IPS-18a (cell line): Measurements from ENCODE around the gene HNRNPLL.

Source experiments
- H3K27ac ChIP-seq: one replicate; pipeline ENCODE4 v1.5.1; 2013; ENCODE audit warnings: low read length
- H3K27me3 ChIP-seq: one replicate; pipeline ENCODE4 v1.6.1; 2013; ENCODE audit warnings: mild to moderate bottlenecking, low read length; ENCODE audit not compliant: control insufficient read depth, insufficient read depth
- H3K36me3 ChIP-seq: one replicate; pipeline ENCODE4 v1.6.1; 2013; ENCODE audit warnings: low read depth, low read length; ENCODE audit not compliant: control insufficient read depth
- H3K4me1 ChIP-seq: one replicate; pipeline ENCODE4 v1.6.1; 2013; ENCODE audit warnings: low read depth, low read length; ENCODE audit not compliant: control insufficient read depth
- H3K4me3 ChIP-seq: one replicate; pipeline ENCODE4 v1.5.1; 2013; ENCODE audit warnings: low read length
- H3K9ac ChIP-seq: one replicate; pipeline ENCODE4 v1.6.1; 2013; ENCODE audit warnings: mild to moderate bottlenecking, low read length, moderate library complexity
- H3K9me3 ChIP-seq: one replicate; pipeline ENCODE4 v1.6.1; 2013; ENCODE audit warnings: low read depth, low read length; ENCODE audit not compliant: control insufficient read depth

HNRNPLL gene

DNA sequence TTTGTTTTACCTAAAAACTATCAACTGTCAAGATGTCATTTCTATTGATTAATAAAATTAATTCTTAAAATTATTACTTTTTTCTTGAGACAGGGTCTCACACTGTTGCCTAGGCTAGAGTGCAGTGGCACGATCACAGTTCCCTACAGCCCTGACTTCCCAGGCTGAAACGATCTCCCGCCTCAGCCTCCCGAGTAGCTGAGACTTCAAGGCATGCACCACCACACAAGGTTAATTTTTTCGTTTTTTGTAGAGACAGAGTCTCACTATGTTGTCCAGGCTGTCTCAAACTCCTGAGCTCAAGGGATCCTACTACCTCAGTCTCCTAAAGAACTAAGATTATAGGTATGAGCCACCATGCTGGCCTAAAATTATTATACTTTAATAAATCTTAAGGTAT lies 18.7 kb downstream of the HNRNPLL start:
- Histone ChIP-seq H3K9ac (no peak overlapping the region), H3K36me3 (peaks cover 36% of the 10 kb centered on the region), H3K9me3 (no peaks in the 10 kb centered on the region), H3K27me3 (no peaks in the 10 kb centered on the region), H3K4me1 (peaks cover 19% of the 10 kb centered on the region), H3K27ac (no peak overlapping the region), H3K4me3 (no peak overlapping the region)

- H3K4me1 ChIP-seq: peaks cover 19% of the 10 kb centered on the region
These were observed 19.2 kb downstream of the HNRNPLL start for GRCh38 chr2:38583524-38583923.

GRCh38 chr2:38581193-38582147 lies 21.3 kb downstream of the HNRNPLL start:
- Histone ChIP-seq H3K27ac (no peak overlapping the region), H3K9me3 (no peaks in the 10 kb centered on the region), H3K36me3 (peaks cover 50% of the 10 kb centered on the region), H3K4me3 (no peak overlapping the region), H3K4me1 (peaks cover 19% of the 10 kb centered on the region), H3K27me3 (no peaks in the 10 kb centered on the region), H3K9ac (no peak overlapping the region)

More at GRCh38 chr2:38583524-38583923, 19.2 kb downstream of the HNRNPLL start:
- Histone ChIP-seq H3K9me3 (no peaks in the 10 kb centered on the region), H3K27ac (no peak overlapping the region), H3K4me3 (no peak overlapping the region), H3K9ac (no peak overlapping the region), H3K36me3 (peaks cover 36% of the 10 kb centered on the region), H3K27me3 (no peaks in the 10 kb centered on the region)

- Histone ChIP-seq H3K36me3 (peaks cover 52% of the 10 kb centered on the region), H3K9ac (peak overlapping the region; percentile 3), H3K27ac (no peak overlapping the region), H3K4me1 (peaks cover 19% of the 10 kb centered on the region), H3K9me3 (no peaks in the 10 kb centered on the region), H3K27me3 (no peaks in the 10 kb centered on the region), H3K4me3 (no peak overlapping the region)
These were observed 22.6 kb downstream of the HNRNPLL start for GRCh38 chr2:38580115-38580636.

- no peaks in the 10 kb centered on the region for H3K27me3 ChIP-seq
- H3K9ac ChIP-seq: no peak overlapping the region
- peaks cover 19% of the 10 kb centered on the region for H3K4me1 ChIP-seq
- no peak overlapping the region for H3K27ac ChIP-seq
- H3K4me3 ChIP-seq: no peak overlapping the region
- peaks cover 56% of the 10 kb centered on the region for H3K36me3 ChIP-seq
- H3K9me3 ChIP-seq: no peaks in the 10 kb centered on the region
These were observed 23.9 kb downstream of the HNRNPLL start for GRCh38 chr2:38578832-38579231.

DNA sequence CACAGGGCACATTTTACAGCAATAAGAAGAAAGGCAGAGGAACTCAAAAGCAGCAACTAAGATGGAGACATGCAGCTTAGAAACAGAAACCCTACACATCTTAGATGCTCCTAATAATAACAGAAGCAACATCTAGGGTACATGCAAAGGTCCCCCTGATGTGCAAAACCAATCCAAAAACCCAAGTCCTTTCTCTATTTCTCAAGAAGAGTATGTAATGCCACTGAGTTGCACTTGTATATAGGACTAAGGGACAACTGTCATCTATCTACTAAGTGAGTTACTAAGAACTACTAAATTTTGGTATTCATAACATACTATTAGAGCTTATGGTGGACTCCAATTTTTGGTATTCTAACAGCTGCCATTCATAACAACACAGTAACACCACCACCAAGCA lies 28.4 kb downstream of the HNRNPLL start:
- peaks cover 76% of the 10 kb centered on the region for H3K36me3 ChIP-seq
- H3K4me3 ChIP-seq: no peak overlapping the region
- no peaks in the 10 kb centered on the region for H3K9me3 ChIP-seq
- H3K27ac ChIP-seq: no peak overlapping the region
- no peak overlapping the region for H3K9ac ChIP-seq
- no peaks in the 10 kb centered on the region for H3K4me1 ChIP-seq
- no peaks in the 10 kb centered on the region for H3K27me3 ChIP-seq

GRCh38 chr2:38572167-38572566 lies 30.6 kb downstream of the HNRNPLL start:
- no peak overlapping the region for H3K9ac ChIP-seq
- H3K4me1 ChIP-seq: no peaks in the 10 kb centered on the region
- no peak overlapping the region for H3K4me3 ChIP-seq
- H3K9me3 ChIP-seq: no peaks in the 10 kb centered on the region
- no peaks in the 10 kb centered on the region for H3K27me3 ChIP-seq
- H3K27ac ChIP-seq: no peak overlapping the region
- peaks cover 88% of the 10 kb centered on the region for H3K36me3 ChIP-seq

DNA sequence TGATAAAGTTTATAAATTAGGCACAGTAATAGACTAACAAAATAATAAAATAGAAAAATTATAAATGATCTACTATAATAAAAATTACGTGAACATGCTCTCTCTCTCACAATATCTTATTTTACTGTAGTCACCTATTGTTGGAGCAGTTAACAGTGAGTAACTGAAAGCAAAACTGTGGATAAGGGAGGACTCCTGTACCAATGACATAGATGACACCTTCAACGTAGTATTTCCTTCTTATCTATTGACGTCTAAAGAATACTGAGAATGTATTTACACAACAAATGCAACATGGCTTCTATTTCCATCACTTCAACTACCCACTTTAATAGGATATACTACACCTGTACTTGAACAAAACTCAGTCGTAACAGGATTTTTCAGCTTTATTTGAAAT lies 31.5 kb downstream of the HNRNPLL start:
- H3K4me3 ChIP-seq: no peak overlapping the region
- no peaks in the 10 kb centered on the region for H3K4me1 ChIP-seq
- H3K9me3 ChIP-seq: no peaks in the 10 kb centered on the region
- H3K36me3 ChIP-seq: peaks cover 79% of the 10 kb centered on the region
- no peaks in the 10 kb centered on the region for H3K27me3 ChIP-seq
- H3K27ac ChIP-seq: no peak overlapping the region
- H3K9ac ChIP-seq: no peak overlapping the region

- H3K36me3 ChIP-seq: peaks cover 84% of the 10 kb centered on the region
- no peak overlapping the region for H3K4me3 ChIP-seq
These were observed 33.8 kb downstream of the HNRNPLL start for GRCh38 chr2:38568724-38569436.

DNA sequence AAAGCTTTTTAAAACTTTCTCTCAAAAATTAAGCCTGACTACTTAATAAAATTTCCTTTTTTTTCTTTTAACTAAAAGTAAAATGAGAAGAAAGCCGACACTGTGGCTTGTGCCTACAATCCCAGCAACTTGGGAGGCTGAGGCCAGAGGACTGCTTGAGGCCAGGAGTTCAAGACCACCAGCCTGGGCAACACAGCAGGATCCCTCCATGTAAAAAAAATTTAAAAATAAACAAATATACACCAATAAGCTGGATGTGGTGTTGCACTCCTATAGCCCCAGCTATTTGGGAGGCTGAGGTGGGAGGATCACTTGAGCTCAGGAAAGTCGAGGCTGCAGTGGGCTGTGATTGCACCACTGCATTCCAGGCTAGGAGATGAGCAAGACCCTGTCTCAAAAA lies 37.4 kb downstream of the HNRNPLL start:
- Histone ChIP-seq H3K27ac (no peak overlapping the region), H3K4me1 (no peaks in the 10 kb centered on the region), H3K9ac (no peak overlapping the region), H3K4me3 (no peak overlapping the region), H3K27me3 (no peaks in the 10 kb centered on the region), H3K9me3 (no peaks in the 10 kb centered on the region), H3K36me3 (peaks cover 68% of the 10 kb centered on the region)

More at GRCh38 chr2:38568724-38569436, 33.8 kb downstream of the HNRNPLL start:
- no peaks in the 10 kb centered on the region for H3K9me3 ChIP-seq
- no peak overlapping the region for H3K9ac ChIP-seq
- no peaks in the 10 kb centered on the region for H3K27me3 ChIP-seq
- H3K27ac ChIP-seq: no peak overlapping the region
- no peaks in the 10 kb centered on the region for H3K4me1 ChIP-seq

DNA sequence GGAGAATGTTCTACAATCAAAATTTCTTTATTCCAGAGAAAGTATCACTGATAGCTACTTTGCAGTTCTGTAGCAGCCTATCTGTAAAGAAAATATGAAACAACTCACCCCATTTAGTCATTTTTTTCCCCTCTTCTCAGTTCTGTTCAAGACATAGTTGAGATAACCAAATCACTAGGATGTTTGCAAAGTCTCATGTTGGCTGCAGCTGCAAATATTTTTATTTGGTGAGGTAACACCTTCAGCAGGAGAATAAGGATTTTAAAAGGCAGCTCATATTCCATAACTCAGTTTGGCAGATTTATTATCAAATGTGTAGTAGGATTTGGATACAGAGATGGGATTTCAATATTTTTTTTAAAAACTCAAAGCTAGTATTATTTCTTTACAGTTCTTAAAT lies 41.0 kb downstream of the HNRNPLL start:
- H3K27me3 ChIP-seq: no peaks in the 10 kb centered on the region
- no peaks in the 10 kb centered on the region for H3K9me3 ChIP-seq
- H3K4me1 ChIP-seq: no peaks in the 10 kb centered on the region
- no peak overlapping the region for H3K27ac ChIP-seq
- no peak overlapping the region for H3K4me3 ChIP-seq
- no peak overlapping the region for H3K9ac ChIP-seq
- peaks cover 38% of the 10 kb centered on the region for H3K36me3 ChIP-seq
